ENCODE data around the gene NXN.

NXN gene

GRCh38 chr17:901964-902363 lies 77.6 kb downstream of the NXN start:
- no peak for TF ChIP-seq CTCF (IDR thresholded peaks at IDR 0.05; ENCODE audit: low read depth, low read length)
- no peak overlapping the region for H3K4me3 ChIP-seq (ENCODE audit: low read depth, low read length)

- H3K4me3 ChIP-seq (ENCODE audit: low read depth, low read length): no peak overlapping the region
- no peak for TF ChIP-seq CTCF (IDR thresholded peaks at IDR 0.05; ENCODE audit: low read depth, low read length)
Observed at GRCh38 chr17:901191-901950, 78.2 kb downstream of the NXN start.

- TF ChIP-seq CTCF (IDR thresholded peaks at IDR 0.05; ENCODE audit: low read depth, low read length): no peak
- no peak overlapping the region for H3K4me3 ChIP-seq (ENCODE audit: low read depth, low read length)
Observed at GRCh38 chr17:900336-900934, 79.1 kb downstream of the NXN start.

- H3K4me3 ChIP-seq (ENCODE audit: low read depth, low read length): no peak overlapping the region
- TF ChIP-seq CTCF (IDR thresholded peaks at IDR 0.05; ENCODE audit: low read depth, low read length): no peak
Observed at GRCh38 chr17:897970-898619, 81.5 kb downstream of the NXN start.

GRCh38 chr17:896953-897661 lies 82.5 kb downstream of the NXN start:
- no peak overlapping the region for H3K4me3 ChIP-seq (ENCODE audit: low read depth, low read length)
- no peak for TF ChIP-seq CTCF (IDR thresholded peaks at IDR 0.05; ENCODE audit: low read depth, low read length)

- no peak for TF ChIP-seq CTCF (IDR thresholded peaks at IDR 0.05; ENCODE audit: low read depth, low read length)
- no peak overlapping the region for H3K4me3 ChIP-seq (ENCODE audit: low read depth, low read length)
Observed at GRCh38 chr17:896454-896853, 83.1 kb downstream of the NXN start.

All from WI38 (cell line).